ENCODE data around the gene VPS37D. TPM values are rescaled to one million over a fixed set of nuclear protein-coding genes. Genes with fewer than 3 reads are reported as not detected.

Gene VPS37D
- polyA plus RNA-seq, 1 donor (not counting 4 experiments of a cell fraction or from before 2014, with no cell fraction given), result 0.81 TPM

DNA sequence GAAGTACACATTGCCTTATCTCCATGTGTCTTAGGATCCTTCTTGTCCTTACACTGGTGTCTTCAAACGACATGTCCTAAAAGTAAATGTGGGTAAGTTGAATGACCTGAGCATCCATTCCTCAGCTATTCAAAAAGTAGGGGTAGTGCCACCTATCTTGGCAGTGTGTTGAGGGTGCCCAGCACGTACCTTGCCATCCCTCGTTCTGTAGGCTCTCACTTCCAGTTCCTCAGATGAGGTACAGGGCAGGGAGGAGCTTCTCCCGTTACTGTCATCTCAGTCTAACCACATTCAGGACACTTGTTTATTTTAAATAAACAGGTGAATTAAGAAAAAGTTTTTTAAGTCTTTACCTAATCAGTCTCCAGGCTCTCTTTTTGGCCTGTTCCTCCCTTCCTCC is 28.7 kb downstream of the VPS37D start:
- TF ChIP-seq EZH2 (IDR thresholded peaks at IDR 0.05; ENCODE audit: low read length), result no peak
- TF ChIP-seq, protein P1, sequence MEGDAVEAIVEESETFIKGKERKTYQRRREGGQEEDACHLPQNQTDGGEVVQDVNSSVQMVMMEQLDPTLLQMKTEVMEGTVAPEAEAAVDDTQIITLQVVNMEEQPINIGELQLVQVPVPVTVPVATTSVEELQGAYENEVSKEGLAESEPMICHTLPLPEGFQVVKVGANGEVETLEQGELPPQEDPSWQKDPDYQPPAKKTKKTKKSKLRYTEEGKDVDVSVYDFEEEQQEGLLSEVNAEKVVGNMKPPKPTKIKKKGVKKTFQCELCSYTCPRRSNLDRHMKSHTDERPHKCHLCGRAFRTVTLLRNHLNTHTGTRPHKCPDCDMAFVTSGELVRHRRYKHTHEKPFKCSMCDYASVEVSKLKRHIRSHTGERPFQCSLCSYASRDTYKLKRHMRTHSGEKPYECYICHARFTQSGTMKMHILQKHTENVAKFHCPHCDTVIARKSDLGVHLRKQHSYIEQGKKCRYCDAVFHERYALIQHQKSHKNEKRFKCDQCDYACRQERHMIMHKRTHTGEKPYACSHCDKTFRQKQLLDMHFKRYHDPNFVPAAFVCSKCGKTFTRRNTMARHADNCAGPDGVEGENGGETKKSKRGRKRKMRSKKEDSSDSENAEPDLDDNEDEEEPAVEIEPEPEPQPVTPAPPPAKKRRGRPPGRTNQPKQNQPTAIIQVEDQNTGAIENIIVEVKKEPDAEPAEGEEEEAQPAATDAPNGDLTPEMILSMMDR (optimal IDR thresholded peaks at IDR 0.05 in 1 of 3, IDR thresholded peaks at IDR 0.05 in 1 of 3, conservative IDR thresholded peaks at IDR 0.05 in 1 of 3; ENCODE audit: extremely low read depth in 1 of 3, insufficient read depth in 2 of 3, low read length in 3 of 3), result no peak
- Histone ChIP-seq H4K20me1 (ENCODE audit: control insufficient read depth, extremely low read depth, insufficient read depth, low read length) (no peaks in the 10 kb centered on the region), H3K27ac (ENCODE audit: control insufficient read depth, insufficient read depth, low read length) (no peak overlapping the region), H3K9me1 (ENCODE audit: control insufficient read depth, extremely low read depth, insufficient read depth, low read length) (no peaks in the 10 kb centered on the region), H3K9me3 (ENCODE audit: control insufficient read depth, low read depth, low read length) (no peaks in the 10 kb centered on the region), H3K27me3 (ENCODE audit: control insufficient read depth, extremely low read depth, insufficient read depth, low read length) (no peaks in the 10 kb centered on the region), H3K9ac (ENCODE audit: control insufficient read depth, extremely low read depth, insufficient read depth, low read length) (no peak overlapping the region), H3K79me2 (ENCODE audit: control insufficient read depth, insufficient read depth, low read length) (no peaks in the 10 kb centered on the region), H2AFZ (ENCODE audit: control insufficient read depth, low read length) (no peak overlapping the region), H3K36me3 (ENCODE audit: control insufficient read depth in 2 of 2, extremely low read depth in 1 of 2, insufficient read depth in 2 of 2, low read length in 2 of 2) (peaks cover 42 to 47% of the 10 kb centered on the region in 2 experiments), H3K4me3 (ENCODE audit: control insufficient read depth in 2 of 3, extremely low read depth in 1 of 3, insufficient read depth in 2 of 3, low read depth in 1 of 3, low read length in 3 of 3) (no peak overlapping the region), H3K4me1 (ENCODE audit: control insufficient read depth, extremely low read depth, insufficient read depth, low read length) (no peaks in the 10 kb centered on the region), H3K4me2 (ENCODE audit: control insufficient read depth, extremely low read depth, insufficient read depth, low read depth, low read length) (no peak overlapping the region)
- dilution Hi-C loops (cut with MboI; ENCODE audit: extremely low pct_ligation_motif_present, low sequenced_read_pairs), result no loop called here
- no peak for FAIRE-seq
- DNase-seq (ENCODE audit: low read depth, low spot score), result no peak

DNA sequence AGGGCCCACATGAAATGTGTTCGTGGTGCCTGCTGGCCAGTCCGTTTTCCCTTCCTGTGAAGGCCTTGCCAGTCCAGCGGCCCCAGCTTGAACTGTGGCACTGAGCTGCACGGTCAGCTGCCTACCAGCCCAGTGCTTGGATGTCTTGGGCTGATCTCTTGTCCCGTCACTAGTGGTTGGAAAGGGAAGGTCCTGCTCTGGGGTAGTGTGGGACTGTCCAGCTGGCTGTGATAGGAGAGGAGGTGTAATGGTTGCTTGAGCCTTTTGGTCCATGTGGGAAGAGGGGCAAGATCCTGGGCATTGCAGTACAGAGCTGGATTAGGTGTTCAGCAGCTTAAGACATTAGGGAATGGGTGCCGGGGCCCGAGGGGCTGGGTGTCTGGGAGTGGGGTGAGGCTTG is 30.8 kb downstream of the VPS37D start:
- DNase-seq (ENCODE audit: low read depth, low spot score) (no peak), FAIRE-seq (no peak)
- Histone ChIP-seq H3K4me2 (ENCODE audit: control insufficient read depth, extremely low read depth, insufficient read depth, low read depth, low read length) (no peak overlapping the region), H3K4me3 (ENCODE audit: control insufficient read depth in 2 of 3, extremely low read depth in 1 of 3, insufficient read depth in 2 of 3, low read depth in 1 of 3, low read length in 3 of 3) (no peak overlapping the region), H3K27ac (ENCODE audit: control insufficient read depth, insufficient read depth, low read length) (no peak overlapping the region), H3K9me1 (ENCODE audit: control insufficient read depth, extremely low read depth, insufficient read depth, low read length) (no peaks in the 10 kb centered on the region), H3K36me3 (ENCODE audit: control insufficient read depth in 2 of 2, extremely low read depth in 1 of 2, insufficient read depth in 2 of 2, low read length in 2 of 2) (peaks cover 47 to 54% of the 10 kb centered on the region in 2 experiments), H3K27me3 (ENCODE audit: control insufficient read depth, extremely low read depth, insufficient read depth, low read length) (no peaks in the 10 kb centered on the region), H3K4me1 (ENCODE audit: control insufficient read depth, extremely low read depth, insufficient read depth, low read length) (no peaks in the 10 kb centered on the region), H2AFZ (ENCODE audit: control insufficient read depth, low read length) (no peak overlapping the region), H3K9ac (ENCODE audit: control insufficient read depth, extremely low read depth, insufficient read depth, low read length) (no peak overlapping the region), H3K79me2 (ENCODE audit: control insufficient read depth, insufficient read depth, low read length) (no peaks in the 10 kb centered on the region), H4K20me1 (ENCODE audit: control insufficient read depth, extremely low read depth, insufficient read depth, low read length) (peaks cover 4% of the 10 kb centered on the region), H3K9me3 (ENCODE audit: control insufficient read depth, low read depth, low read length) (no peaks in the 10 kb centered on the region)
- dilution Hi-C loops (cut with MboI; ENCODE audit: extremely low pct_ligation_motif_present, low sequenced_read_pairs), result no loop called here
- TF ChIP-seq EZH2 (IDR thresholded peaks at IDR 0.05; ENCODE audit: low read length), result no peak
- TF ChIP-seq, protein P1 (optimal IDR thresholded peaks at IDR 0.05 in 1 of 3, IDR thresholded peaks at IDR 0.05 in 1 of 3, conservative IDR thresholded peaks at IDR 0.05 in 1 of 3; ENCODE audit: extremely low read depth in 1 of 3, insufficient read depth in 2 of 3, low read length in 3 of 3), result no peak
